ENCODE results near the gene CUX1.
A peak's percentile ranks its signal among the peaks of the same experiment; 100 is the strongest.
"Not testable (repeated sequence)": the region's sequence is repeated elsewhere in the genome, so short reads cannot be mapped to it uniquely, and the experiment has no call there.

The CUX1 gene

GRCh38 chr7:101984133-101984879 lies 166.9 kb downstream of the CUX1 start:
- DNase-seq (ENCODE audit: low read depth) = no peak

GRCh38 chr7:101985057-101985902 lies 167.9 kb downstream of the CUX1 start:
- no peak for DNase-seq (ENCODE audit: low read depth)

GRCh38 chr7:101985903-101986734 lies 168.7 kb downstream of the CUX1 start:
- peak; percentile 47 for DNase-seq (ENCODE audit: low read depth)

GRCh38 chr7:101987494-101987893 lies 170.1 kb downstream of the CUX1 start:
- DNase-seq (ENCODE audit: low read depth) = no peak

GRCh38 chr7:101988060-101988459 lies 170.6 kb downstream of the CUX1 start:
- not testable (repeated sequence) for DNase-seq (ENCODE audit: low read depth)

GRCh38 chr7:101988513-101988912 lies 171.1 kb downstream of the CUX1 start:
- DNase-seq (ENCODE audit: low read depth) = no peak

- no peak for DNase-seq (ENCODE audit: low read depth)
Observed at GRCh38 chr7:101989101-101989500, 171.7 kb downstream of the CUX1 start.

GRCh38 chr7:101990811-101991418 lies 173.5 kb downstream of the CUX1 start:
- no peak for DNase-seq (ENCODE audit: low read depth)

GRCh38 chr7:101991860-101992259 lies 174.4 kb downstream of the CUX1 start:
- no peak for DNase-seq (ENCODE audit: low read depth)

GRCh38 chr7:101993311-101993710 lies 175.9 kb downstream of the CUX1 start:
- DNase-seq (ENCODE audit: low read depth) = no peak

- DNase-seq (ENCODE audit: low read depth) = no peak
Observed at GRCh38 chr7:101995121-101995520, 177.7 kb downstream of the CUX1 start.

- DNase-seq (ENCODE audit: low read depth) = no peak
Observed at GRCh38 chr7:101996131-101996691, 178.8 kb downstream of the CUX1 start.

- no peak for DNase-seq (ENCODE audit: low read depth)
Observed at GRCh38 chr7:101996876-101997275, 179.4 kb downstream of the CUX1 start.

GRCh38 chr7:101998029-101998905 lies 180.8 kb downstream of the CUX1 start:
- no peak for DNase-seq (ENCODE audit: low read depth)

GRCh38 chr7:101998906-101999240 lies 181.4 kb downstream of the CUX1 start:
- DNase-seq (ENCODE audit: low read depth) = no peak

GRCh38 chr7:101999393-101999792 lies 182.0 kb downstream of the CUX1 start:
- no peak for DNase-seq (ENCODE audit: low read depth)

- no peak for DNase-seq (ENCODE audit: low read depth)
Observed at GRCh38 chr7:102000123-102000522, 182.7 kb downstream of the CUX1 start.

- peak; percentile 31 for DNase-seq (ENCODE audit: low read depth)
Observed at GRCh38 chr7:102004229-102004628, 186.8 kb downstream of the CUX1 start.

GRCh38 chr7:102004848-102005247 lies 187.4 kb downstream of the CUX1 start:
- DNase-seq (ENCODE audit: low read depth) = no peak

- DNase-seq (ENCODE audit: low read depth) = no peak
Observed at GRCh38 chr7:102005933-102006480, 188.6 kb downstream of the CUX1 start.

Data from iris pigment epithelial cell (primary cell).